ENCODE results near the gene OLA1. TPM values are rescaled to one million over a fixed set of nuclear protein-coding genes. Genes with fewer than 3 reads are reported as not detected.

OLA1 gene
- polyA plus RNA-seq, 3 donors, result 24.9 to 72.3 (median 71.9) TPM

GRCh38 chr2:174117951-174118930, 130.1 kb downstream of the OLA1 start:
- H3K27me3 ChIP-seq (ENCODE audit: control insufficient read depth in 2 of 2, insufficient read depth in 2 of 2, low read length in 2 of 2), result no peaks in the 10 kb centered on the region
- no peak for DNase-seq
- WGBS (ENCODE audit: insufficient coverage), result 100% methylated on average over 2 of the region's 9 CpGs
- peaks cover 23 to 32% of the 10 kb centered on the region in 2 donors for H3K36me3 Mint-ChIP-seq
- no peaks in the 10 kb centered on the region for H4K20me1 ChIP-seq (ENCODE audit: insufficient read depth, low read length)
- peaks cover 0 to 3% (median 0%) of the 10 kb centered on the region in 3 donors for H3K27me3 Mint-ChIP-seq (ENCODE audit: low read depth in 3 of 3)
- no peak overlapping the region for H3K4me3 ChIP-seq (replicated peaks in 1 of 3; ENCODE audit: low read depth in 2 of 3, low read length in 3 of 3)
- TF ChIP-seq, protein P1, sequence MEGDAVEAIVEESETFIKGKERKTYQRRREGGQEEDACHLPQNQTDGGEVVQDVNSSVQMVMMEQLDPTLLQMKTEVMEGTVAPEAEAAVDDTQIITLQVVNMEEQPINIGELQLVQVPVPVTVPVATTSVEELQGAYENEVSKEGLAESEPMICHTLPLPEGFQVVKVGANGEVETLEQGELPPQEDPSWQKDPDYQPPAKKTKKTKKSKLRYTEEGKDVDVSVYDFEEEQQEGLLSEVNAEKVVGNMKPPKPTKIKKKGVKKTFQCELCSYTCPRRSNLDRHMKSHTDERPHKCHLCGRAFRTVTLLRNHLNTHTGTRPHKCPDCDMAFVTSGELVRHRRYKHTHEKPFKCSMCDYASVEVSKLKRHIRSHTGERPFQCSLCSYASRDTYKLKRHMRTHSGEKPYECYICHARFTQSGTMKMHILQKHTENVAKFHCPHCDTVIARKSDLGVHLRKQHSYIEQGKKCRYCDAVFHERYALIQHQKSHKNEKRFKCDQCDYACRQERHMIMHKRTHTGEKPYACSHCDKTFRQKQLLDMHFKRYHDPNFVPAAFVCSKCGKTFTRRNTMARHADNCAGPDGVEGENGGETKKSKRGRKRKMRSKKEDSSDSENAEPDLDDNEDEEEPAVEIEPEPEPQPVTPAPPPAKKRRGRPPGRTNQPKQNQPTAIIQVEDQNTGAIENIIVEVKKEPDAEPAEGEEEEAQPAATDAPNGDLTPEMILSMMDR (IDR thresholded peaks at IDR 0.05), result no peak
- H3K27ac Mint-ChIP-seq, result peak overlapping the region in 2 of 7 donors; percentile 24 to 58
- no peaks in the 10 kb centered on the region for H3K9me3 ChIP-seq (replicated peaks in 1 of 2; ENCODE audit: control insufficient read depth in 1 of 2, insufficient read depth in 1 of 2, low read length in 2 of 2)
- H3K9me3 Mint-ChIP-seq, result no peaks in the 10 kb centered on the region
- intact Hi-C loops (cut with micrococcal nuclease), result no loop called here
- H2AFZ ChIP-seq (ENCODE audit: insufficient read depth, low read depth, low read length, poor library complexity, severe bottlenecking), result no peak overlapping the region
- H3K4me1 ChIP-seq (ENCODE audit: control insufficient read depth in 1 of 2, insufficient read depth in 2 of 2, low read length in 2 of 2), result no peaks in the 10 kb centered on the region
- H3K79me2 ChIP-seq (ENCODE audit: insufficient read depth, low read length), result no peaks in the 10 kb centered on the region
- no peak overlapping the region for H3K4me3 Mint-ChIP-seq
- peaks cover 0 to 17% of the 10 kb centered on the region in 2 donors for H3K36me3 ChIP-seq (replicated peaks in 1 of 2; ENCODE audit: control insufficient read depth in 1 of 2, insufficient read depth in 2 of 2, low read length in 2 of 2)
- no peak overlapping the region for H3K9ac ChIP-seq (ENCODE audit: insufficient read depth, low read length, poor library complexity, severe bottlenecking)
- H3K27ac ChIP-seq (ENCODE audit: low read depth in 1 of 2, low read length in 2 of 2), result no peak overlapping the region
- H3K4me2 ChIP-seq (replicated peaks; ENCODE audit: extremely low read depth, low read length, poor library complexity, severe bottlenecking), result no peak overlapping the region
- no peaks in the 10 kb centered on the region for H3K4me1 Mint-ChIP-seq

DNA sequence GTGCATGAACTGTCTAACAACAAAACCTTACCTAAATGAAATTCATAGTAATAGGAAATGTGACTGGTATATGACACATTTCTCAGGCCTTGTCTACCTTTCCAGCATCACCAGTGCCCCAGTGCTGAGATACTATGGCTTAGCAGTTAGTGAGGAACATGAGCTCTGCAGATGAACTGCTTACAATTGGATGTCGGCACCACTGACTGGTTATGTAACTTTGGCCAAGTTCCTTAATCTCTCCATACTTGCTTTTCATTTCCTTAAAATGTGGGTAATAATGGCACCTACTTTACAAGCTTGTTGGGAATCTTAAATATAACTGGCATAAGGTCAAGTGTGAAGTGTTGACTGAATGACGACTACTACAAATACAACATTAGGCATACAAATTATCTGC, 136.3 kb downstream of the OLA1 start:
- WGBS (ENCODE audit: insufficient coverage), result no CpG with 5 or more reads among the region's 2 CpGs
- H3K4me3 Mint-ChIP-seq, result peak overlapping the region in 1 of 2 donors; percentile 37
- Histone ChIP-seq H3K79me2 (ENCODE audit: insufficient read depth, low read length) (no peaks in the 10 kb centered on the region), H3K4me2 (replicated peaks; ENCODE audit: extremely low read depth, low read length, poor library complexity, severe bottlenecking) (no peak overlapping the region), H3K27me3 (ENCODE audit: control insufficient read depth in 2 of 2, insufficient read depth in 2 of 2, low read length in 2 of 2) (no peaks in the 10 kb centered on the region), H3K9me3 (replicated peaks in 1 of 2; ENCODE audit: control insufficient read depth in 1 of 2, insufficient read depth in 1 of 2, low read length in 2 of 2) (no peaks in the 10 kb centered on the region), H3K4me1 (ENCODE audit: control insufficient read depth in 1 of 2, insufficient read depth in 2 of 2, low read length in 2 of 2) (peaks cover 8 to 9% of the 10 kb centered on the region in 2 donors), H3K4me3 (replicated peaks in 1 of 3; ENCODE audit: low read depth in 2 of 3, low read length in 3 of 3) (no peak overlapping the region), H3K27ac (ENCODE audit: low read depth in 1 of 2, low read length in 2 of 2) (no peak overlapping the region), H3K36me3 (replicated peaks in 1 of 2; ENCODE audit: control insufficient read depth in 1 of 2, insufficient read depth in 2 of 2, low read length in 2 of 2) (no peaks in the 10 kb centered on the region), H4K20me1 (ENCODE audit: insufficient read depth, low read length) (no peaks in the 10 kb centered on the region), H3K9ac (ENCODE audit: insufficient read depth, low read length, poor library complexity, severe bottlenecking) (no peak overlapping the region), H2AFZ (ENCODE audit: insufficient read depth, low read depth, low read length, poor library complexity, severe bottlenecking) (no peak overlapping the region)
- H3K9me3 Mint-ChIP-seq, result peaks cover 0 to 2% (median 0%) of the 10 kb centered on the region in 7 donors
- TF ChIP-seq, protein P1 (IDR thresholded peaks at IDR 0.05), result no peak
- intact Hi-C loops (cut with micrococcal nuclease), result no loop called here
- no peaks in the 10 kb centered on the region for H3K27me3 Mint-ChIP-seq (ENCODE audit: low read depth in 3 of 3)
- DNase-seq, result peak; percentile 35 to 73 (median 52)
- peaks cover 9 to 15% of the 10 kb centered on the region in 2 donors for H3K36me3 Mint-ChIP-seq
- peak overlapping the region in 3 of 7 donors; percentile 75 to 88 (median 84) for H3K27ac Mint-ChIP-seq
- H3K4me1 Mint-ChIP-seq, result peaks cover 10% of the 10 kb centered on the region
